Measurements from ENCODE around the gene B3GALT2. TPM values are rescaled to one million over a fixed set of nuclear protein-coding genes. Genes with fewer than 3 reads are reported as not detected.

The B3GALT2 gene
- total and polyA plus RNA-seq, 5 experiments from 2014 or later = 0.07 to 0.93 (median 0.62) TPM; not detected in 2

DNA sequence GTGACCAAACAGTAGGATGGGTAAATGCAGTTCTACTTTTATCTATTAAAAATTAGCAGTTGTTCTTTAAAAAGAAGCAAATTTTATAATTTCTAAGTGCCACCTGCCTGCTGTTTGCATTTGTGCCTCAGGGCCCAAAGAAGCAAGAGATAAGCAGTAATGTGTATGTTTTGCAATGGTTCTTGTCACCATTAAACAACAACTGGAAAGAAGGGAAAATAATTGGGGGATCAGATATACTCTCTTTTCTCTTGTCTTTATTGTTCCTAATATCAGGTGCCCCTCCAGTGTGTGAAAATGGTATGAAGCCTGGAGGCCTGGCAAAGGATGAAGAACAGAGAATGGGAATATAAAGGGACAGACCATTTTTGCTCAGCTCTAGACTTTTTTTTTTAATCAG lies 9.6 kb downstream of the B3GALT2 start:
- H3K4me3 Mint-ChIP-seq = no peak overlapping the region
- H3K36me3 Mint-ChIP-seq = peaks cover 4 to 11% (median 6%) of the 10 kb centered on the region in 3 donors
- H3K27ac Mint-ChIP-seq = peak overlapping the region in 2 of 10 donors; percentile 6 to 26
- no peaks in the 10 kb centered on the region for H3K9me3 Mint-ChIP-seq
- ATAC-seq = no peak
- DNase-seq = no peak
- peaks cover 22 to 45% (median 37%) of the 10 kb centered on the region in 4 donors for H3K4me1 Mint-ChIP-seq
- no peaks in the 10 kb centered on the region for H3K27me3 Mint-ChIP-seq
- POLR2A ChIA-PET = no interaction called here

GRCh38 chr1:193176113-193176512 lies 10.3 kb downstream of the B3GALT2 start:
- Mint-ChIP-seq H3K4me3 (no peak overlapping the region), H3K27me3 (no peaks in the 10 kb centered on the region), H3K4me1 (peaks cover 22 to 46% (median 37%) of the 10 kb centered on the region in 4 donors), H3K9me3 (no peaks in the 10 kb centered on the region), H3K36me3 (peaks cover 4 to 11% (median 6%) of the 10 kb centered on the region in 3 donors), H3K27ac (peak overlapping the region in 6 of 10 donors; percentile 6 to 66 (median 32))
- DNase-seq (no peak), ATAC-seq (no peak)
- POLR2A ChIA-PET = no interaction called here

- POLR2A ChIA-PET = interaction anchor here (0.6 kb wide), 1 partner anchor 35 kb away, joined by 3 read pairs; no protein-coding TSS in a partner anchor
- Mint-ChIP-seq H3K4me1 (peaks cover 13 to 50% (median 33%) of the 10 kb centered on the region in 4 donors), H3K36me3 (peaks cover 11 to 49% (median 11%) of the 10 kb centered on the region in 3 donors), H3K27ac (peak overlapping the region in 3 of 10 donors; percentile 19 to 25 (median 20)), H3K9me3 (no peaks in the 10 kb centered on the region), H3K4me3 (no peak overlapping the region), H3K27me3 (no peaks in the 10 kb centered on the region)
- no peak for ATAC-seq
- DNase-seq = no peak
Observed at GRCh38 chr1:193157360-193157759, 29.1 kb downstream of the B3GALT2 start.

DNA sequence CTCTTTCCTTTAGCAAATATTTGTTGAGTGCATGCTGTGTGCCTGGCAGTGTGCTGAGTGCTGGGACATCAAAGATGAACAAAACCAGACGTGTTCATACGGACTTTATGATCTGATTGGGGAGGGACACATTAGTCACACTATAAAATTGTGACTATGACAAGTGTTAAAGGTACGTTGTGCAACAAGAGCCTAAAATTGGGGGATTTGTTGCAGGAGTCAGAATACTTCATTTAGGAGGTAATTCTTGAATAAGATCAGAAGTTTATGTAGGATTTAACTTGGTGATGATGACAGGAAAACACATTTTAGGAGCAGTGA lies 29.6 kb downstream of the B3GALT2 start:
- ATAC-seq (no peak), DNase-seq (no peak)
- Mint-ChIP-seq H3K27me3 (no peaks in the 10 kb centered on the region), H3K4me1 (peaks cover 13 to 50% (median 33%) of the 10 kb centered on the region in 4 donors), H3K9me3 (no peaks in the 10 kb centered on the region), H3K36me3 (peaks cover 12 to 55% (median 14%) of the 10 kb centered on the region in 3 donors), H3K27ac (peak overlapping the region in 6 of 10 donors; percentile 5 to 68 (median 12)), H3K4me3 (no peak overlapping the region)
- POLR2A ChIA-PET = no interaction called here

GRCh38 chr1:193156117-193156821 lies 30.1 kb downstream of the B3GALT2 start:
- POLR2A ChIA-PET = no interaction called here
- peaks cover 13 to 49% (median 33%) of the 10 kb centered on the region in 4 donors for H3K4me1 Mint-ChIP-seq
- ATAC-seq = no peak
- DNase-seq = no peak
- H3K9me3 Mint-ChIP-seq = no peaks in the 10 kb centered on the region
- no peak overlapping the region for H3K4me3 Mint-ChIP-seq
- H3K36me3 Mint-ChIP-seq = peaks cover 12 to 59% (median 14%) of the 10 kb centered on the region in 3 donors
- H3K27ac Mint-ChIP-seq = peak overlapping the region in 7 of 10 donors; percentile 0 to 68 (median 10)
- H3K27me3 Mint-ChIP-seq = no peaks in the 10 kb centered on the region

DNA sequence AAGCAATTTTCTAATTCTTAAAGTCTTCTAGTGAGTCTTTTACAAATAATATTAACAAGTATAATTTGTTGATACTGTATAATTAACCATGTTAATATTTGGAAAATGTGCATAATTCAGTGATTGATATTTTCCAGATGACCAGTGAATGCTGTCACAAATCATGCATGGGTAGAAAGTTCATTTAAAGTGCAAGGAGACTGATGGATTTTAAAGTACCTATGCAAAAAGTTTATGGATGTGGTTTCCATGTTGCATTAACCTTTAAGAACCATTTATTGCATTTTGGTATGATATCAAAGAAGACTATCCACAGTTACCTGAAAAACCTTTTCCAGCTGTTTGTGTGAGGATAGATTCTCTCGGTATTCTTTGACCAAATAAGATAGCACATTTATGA lies 41.4 kb downstream of the B3GALT2 start:
- Mint-ChIP-seq H3K27ac (no peak overlapping the region), H3K36me3 (peaks cover 2 to 81% (median 13%) of the 10 kb centered on the region in 3 donors)
- ATAC-seq = no peak

DNA sequence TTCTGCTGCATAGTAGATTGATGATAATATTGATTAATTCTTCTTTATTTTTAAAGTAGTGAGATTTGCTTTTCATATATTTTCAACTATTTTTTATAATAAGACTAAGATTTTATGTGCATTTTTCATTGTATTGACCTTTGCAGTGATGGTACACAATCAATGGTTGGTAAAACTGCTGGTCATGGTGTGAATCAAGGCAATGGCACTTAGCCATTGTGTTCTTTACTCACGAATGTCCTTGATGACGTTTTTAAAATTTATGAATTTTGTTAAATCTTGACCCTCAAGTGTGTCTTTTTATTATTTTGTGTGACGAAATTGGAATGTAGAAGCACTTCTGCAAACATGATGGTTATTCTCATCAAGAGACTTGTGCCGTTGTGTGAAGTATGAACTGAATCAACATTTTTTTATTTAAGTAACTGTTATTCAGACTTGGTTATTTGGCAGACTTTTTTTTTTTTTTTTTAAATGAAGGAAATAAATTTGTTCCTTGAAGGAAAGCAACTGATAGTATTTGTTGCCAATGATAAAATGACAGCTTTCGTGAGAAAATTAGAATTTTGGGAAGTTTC lies 42.0 kb downstream of the B3GALT2 start:
- no peaks in the 10 kb centered on the region for H3K27me3 Mint-ChIP-seq
- H3K36me3 Mint-ChIP-seq = peaks cover 7 to 81% (median 15%) of the 10 kb centered on the region in 3 donors
- POLR2A ChIA-PET = no interaction called here
- peak overlapping the region in 1 of 10 donors; percentile 58 for H3K27ac Mint-ChIP-seq
- DNase-seq (no peak), ATAC-seq (no peak)
- no peak overlapping the region for H3K4me3 Mint-ChIP-seq
- peaks cover 5 to 30% (median 18%) of the 10 kb centered on the region in 4 donors for H3K4me1 Mint-ChIP-seq
- H3K9me3 Mint-ChIP-seq = no peaks in the 10 kb centered on the region

More for the DNA sequence above, 41.4 kb downstream of the B3GALT2 start:
- no peak for DNase-seq
- H3K27me3 Mint-ChIP-seq = no peaks in the 10 kb centered on the region
- H3K4me3 Mint-ChIP-seq = no peak overlapping the region
- H3K4me1 Mint-ChIP-seq = peaks cover 5 to 25% (median 15%) of the 10 kb centered on the region in 4 donors
- POLR2A ChIA-PET = no interaction called here
- H3K9me3 Mint-ChIP-seq = no peaks in the 10 kb centered on the region

GRCh38 chr1:193143285-193143684 lies 43.1 kb downstream of the B3GALT2 start:
- no peak overlapping the region for H3K4me3 Mint-ChIP-seq
- H3K9me3 Mint-ChIP-seq = no peaks in the 10 kb centered on the region
- peak overlapping the region in 1 of 10 donors; percentile 60 for H3K27ac Mint-ChIP-seq
- ATAC-seq = no peak
- POLR2A ChIA-PET = no interaction called here
- peak in 1 of 10 donors; percentile 14 for DNase-seq
- H3K27me3 Mint-ChIP-seq = no peaks in the 10 kb centered on the region
- peaks cover 5 to 32% (median 20%) of the 10 kb centered on the region in 4 donors for H3K4me1 Mint-ChIP-seq
- peaks cover 10 to 84% (median 19%) of the 10 kb centered on the region in 3 donors for H3K36me3 Mint-ChIP-seq

DNA sequence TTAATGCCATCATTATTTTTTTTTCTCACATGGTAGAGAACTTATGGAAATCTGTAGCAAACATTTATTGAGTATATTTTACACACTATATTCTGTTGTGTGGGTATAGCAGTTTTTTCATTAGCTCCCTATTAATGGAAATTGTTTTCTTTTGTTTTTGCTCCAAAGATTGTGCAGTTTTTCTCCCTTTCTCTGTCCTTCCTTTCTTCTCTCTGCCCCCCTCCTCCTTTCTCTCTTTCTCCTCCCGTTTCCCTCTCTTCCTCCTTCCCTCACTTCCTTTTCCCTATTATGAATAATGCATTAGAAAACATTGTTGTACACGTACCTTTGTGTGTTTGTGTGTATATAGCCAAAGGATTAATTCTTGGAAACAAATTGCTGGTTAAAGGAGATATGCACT lies 44.0 kb downstream of the B3GALT2 start:
- Mint-ChIP-seq H3K9me3 (no peaks in the 10 kb centered on the region), H3K27ac (peak overlapping the region in 2 of 10 donors; percentile 5 to 67), H3K4me1 (peaks cover 5 to 32% (median 20%) of the 10 kb centered on the region in 4 donors), H3K4me3 (no peak overlapping the region), H3K36me3 (peaks cover 10 to 85% (median 23%) of the 10 kb centered on the region in 3 donors), H3K27me3 (no peaks in the 10 kb centered on the region)
- DNase-seq (no peak), ATAC-seq (no peak)
- POLR2A ChIA-PET = no interaction called here

DNA sequence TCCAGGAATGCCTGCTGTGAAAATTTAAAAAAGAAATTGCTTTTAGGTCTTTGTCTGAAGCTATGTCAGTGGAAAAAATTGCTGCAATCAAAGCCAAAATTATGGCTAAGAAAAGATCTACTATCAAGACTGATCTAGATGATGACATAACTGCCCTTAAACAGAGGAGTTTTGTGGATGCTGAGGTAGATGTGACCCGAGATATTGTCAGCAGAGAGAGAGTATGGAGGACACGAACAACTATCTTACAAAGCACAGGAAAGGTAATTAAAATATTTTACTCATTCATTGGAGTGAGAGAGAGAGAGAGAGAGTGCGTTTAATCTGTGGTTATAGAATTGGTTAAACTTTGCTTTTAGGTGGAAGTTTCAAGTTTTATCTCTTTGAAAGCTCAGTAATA lies 44.6 kb downstream of the B3GALT2 start:
- Mint-ChIP-seq H3K4me3 (no peak overlapping the region), H3K36me3 (peaks cover 10 to 85% (median 27%) of the 10 kb centered on the region in 3 donors), H3K27me3 (no peaks in the 10 kb centered on the region), H3K9me3 (no peaks in the 10 kb centered on the region), H3K4me1 (peaks cover 5 to 32% (median 21%) of the 10 kb centered on the region in 4 donors), H3K27ac (peak overlapping the region in 7 of 10 donors; percentile 5 to 69 (median 42))
- DNase-seq = no peak
- POLR2A ChIA-PET = no interaction called here
- no peak for ATAC-seq

DNA sequence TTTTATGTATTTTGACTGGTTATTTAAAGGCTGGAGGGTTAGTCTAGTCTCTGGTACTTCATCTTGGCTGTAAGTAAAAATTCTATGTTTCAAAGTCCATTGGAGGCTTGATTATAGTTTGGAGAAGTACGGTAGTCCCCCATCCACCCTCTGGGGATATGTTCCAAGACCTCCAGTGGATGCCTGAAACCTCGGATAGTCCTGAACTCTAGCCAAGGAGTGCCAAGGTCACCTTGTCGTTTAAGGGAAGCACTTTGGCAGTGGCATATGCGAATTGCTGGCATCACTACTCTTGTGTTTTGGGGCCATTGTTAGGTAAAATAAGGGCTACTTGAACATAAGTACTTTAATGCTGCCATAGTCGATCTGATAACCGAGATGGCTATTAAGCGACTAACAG lies 46.2 kb downstream of the B3GALT2 start:
- no peak for DNase-seq
- Mint-ChIP-seq H3K36me3 (peaks cover 10 to 89% (median 33%) of the 10 kb centered on the region in 3 donors), H3K27me3 (no peaks in the 10 kb centered on the region), H3K27ac (peak overlapping the region in 2 of 10 donors; percentile 19 to 60), H3K4me3 (no peak overlapping the region), H3K9me3 (no peaks in the 10 kb centered on the region), H3K4me1 (peaks cover 5 to 29% (median 21%) of the 10 kb centered on the region in 4 donors)
- ATAC-seq = no peak
- POLR2A ChIA-PET = no interaction called here

DNA sequence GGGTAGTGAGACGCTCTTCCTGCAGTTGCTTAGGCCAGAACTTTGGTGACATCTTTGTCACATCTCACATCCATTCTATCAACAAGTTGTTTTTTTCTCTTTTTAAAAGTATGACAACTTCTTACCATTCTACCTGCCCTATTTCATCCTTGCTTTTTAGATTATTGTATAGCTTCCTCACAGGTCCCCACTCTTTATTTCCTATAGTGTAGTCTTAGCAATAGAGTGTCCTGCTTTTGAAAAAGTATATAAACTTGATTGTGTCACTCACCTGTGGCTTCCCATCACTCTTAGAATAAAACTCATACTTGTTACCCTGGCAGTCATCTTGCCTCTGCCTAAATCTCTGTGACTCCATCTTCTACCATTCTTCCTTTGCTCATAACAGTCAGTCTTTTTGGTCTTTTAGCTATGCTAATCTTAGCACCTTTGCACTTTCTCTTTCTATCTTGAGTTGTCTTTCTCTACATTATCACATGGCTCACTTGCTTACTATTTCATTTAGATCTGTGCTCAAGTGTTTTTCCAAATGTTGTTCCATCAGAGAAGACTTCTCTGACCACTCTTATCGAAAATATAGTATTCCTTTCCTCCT lies 55.0 kb downstream of the B3GALT2 start:
- H3K4me3 Mint-ChIP-seq = peak overlapping the region in 1 of 10 donors; percentile 17
- peaks cover 13 to 80% (median 33%) of the 10 kb centered on the region in 3 donors for H3K36me3 Mint-ChIP-seq
- peaks cover 19 to 51% (median 39%) of the 10 kb centered on the region in 4 donors for H3K4me1 Mint-ChIP-seq
- ATAC-seq = no peak
- POLR2A ChIA-PET = interaction anchor here (1.1 kb wide), 1 partner anchor 10 kb away, joined by 3 read pairs; no protein-coding TSS in a partner anchor
- no peaks in the 10 kb centered on the region for H3K27me3 Mint-ChIP-seq
- no peak for DNase-seq
- H3K9me3 Mint-ChIP-seq = no peaks in the 10 kb centered on the region
- peak overlapping the region in 6 of 10 donors; percentile 11 to 69 (median 31) for H3K27ac Mint-ChIP-seq
